Liver (tissue), 9 donors: Measurements from ENCODE around the gene TXNDC8. TPM values are rescaled to one million over a fixed set of nuclear protein-coding genes. Genes with fewer than 3 reads are reported as not detected.

ENCODE experiments used
- DNase-seq: peaks from one replicate; pipeline ENCODE4 v3.0.0-alpha.2; 2017; ENCODE audit warnings: low spot score
- H3K27ac ChIP-seq, 2 donors: one replicate each; pipeline ENCODE4 v1.7.0; 2013; ENCODE audit warnings: inconsistent platforms in 2 of 2, low read length in 2 of 2, control low read depth in 1 of 2, low read depth in 1 of 2, mild to moderate bottlenecking in 1 of 2
- H3K27me3 ChIP-seq, 4 donors: one replicate each; pipeline versions ENCODE4 v1.6.1 to v1.7.0; 2013; ENCODE audit warnings: low read length in 3 of 4, inconsistent platforms in 1 of 4, mild to moderate bottlenecking in 1 of 4, moderate library complexity in 1 of 4; ENCODE audit not compliant: control insufficient read depth in 4 of 4, insufficient read depth in 4 of 4
- H3K36me3 ChIP-seq, 4 donors: one replicate each; pipeline versions ENCODE4 v1.6.1 to v1.7.0; 2013; ENCODE audit warnings: low read length in 3 of 4, mild to moderate bottlenecking in 3 of 4, low read depth in 1 of 4, moderate library complexity in 1 of 4; ENCODE audit not compliant: control insufficient read depth in 4 of 4, insufficient read depth in 3 of 4
- H3K4me1 ChIP-seq, 4 donors: one replicate each; pipeline versions ENCODE4 v1.6.1 to v1.7.0; 2013; ENCODE audit warnings: low read length in 3 of 4, mild to moderate bottlenecking in 3 of 4, moderate library complexity in 1 of 4; ENCODE audit not compliant: control insufficient read depth in 4 of 4, insufficient read depth in 4 of 4
- H3K4me3 ChIP-seq, 3 donors: one replicate each; pipeline versions ENCODE4 v1.6.1 to v1.7.0; 2013; ENCODE audit warnings: low read length in 3 of 3, control low read depth in 1 of 3, low read depth in 1 of 3, mild to moderate bottlenecking in 1 of 3
- H3K9ac ChIP-seq, 2 donors: one replicate each; pipeline ENCODE4 v1.7.0; 2013; ENCODE audit warnings: low read length in 2 of 2, mild to moderate bottlenecking in 2 of 2, moderate library complexity in 2 of 2, control low read depth in 1 of 2, low read depth in 1 of 2
- H3K9me3 ChIP-seq, 4 donors: one replicate each; pipeline versions ENCODE4 v1.6.1 to v1.7.0; 2013; ENCODE audit warnings: low read length in 3 of 4; ENCODE audit not compliant: control insufficient read depth in 4 of 4
- ATF3 ChIP-seq: IDR thresholded peaks from 2 replicates; pipeline ENCODE4 v1.6.1; 2016; ENCODE audit warnings: antibody characterized with exemption
- CTCF ChIP-seq: fragments of 150-350 bp; IDR thresholded peaks from 2 replicates; pipeline ENCODE4 v1.5.1; 2017; ENCODE audit warnings: improper control_type of control experiment, low read depth, low read length; ENCODE audit not compliant: missing input control
- EGR1 ChIP-seq, 2 donors: IDR thresholded peaks; 2 replicates each; pipeline ENCODE4 v1.6.1; 2016 to 2018; ENCODE audit warnings: antibody characterized with exemption in 2 of 2, low read depth in 2 of 2
- FOXA1 ChIP-seq: IDR thresholded peaks from 2 replicates; pipeline ENCODE4 v1.6.1; 2016; ENCODE audit warnings: antibody characterized with exemption
- FOXA2 ChIP-seq: IDR thresholded peaks from 2 replicates; pipeline ENCODE4 v1.6.1; 2016; ENCODE audit warnings: antibody characterized with exemption
- GABPA ChIP-seq, 2 donors: IDR thresholded peaks in 1 of 2; conservative IDR thresholded peaks in 1 of 2; 2 replicates each; pipeline ENCODE4 v1.6.1; 2016; ENCODE audit warnings: antibody characterized with exemption in 2 of 2, mild to moderate bottlenecking in 1 of 2, moderate library complexity in 1 of 2
- HNF4A ChIP-seq, 2 donors: conservative IDR thresholded peaks; 2 replicates each; pipeline ENCODE4 v1.6.1; 2016; ENCODE audit warnings: antibody characterized with exemption in 2 of 2, mild to moderate bottlenecking in 2 of 2
- HNF4G ChIP-seq: IDR thresholded peaks from 2 replicates; pipeline ENCODE4 v1.6.1; 2016; ENCODE audit warnings: antibody characterized with exemption
- JUND ChIP-seq, 2 donors: IDR thresholded peaks; 2 replicates each; pipeline ENCODE4 v1.6.1; 2016; ENCODE audit warnings: antibody characterized with exemption in 2 of 2
- MAX ChIP-seq: IDR thresholded peaks from 2 replicates; pipeline ENCODE4 v1.6.1; 2016; ENCODE audit warnings: antibody characterized with exemption
- NR2F2 ChIP-seq: IDR thresholded peaks from 2 replicates; pipeline ENCODE4 v1.6.1; 2016; ENCODE audit warnings: antibody characterized with exemption
- RAD21 ChIP-seq, 2 donors: IDR thresholded peaks; 2 replicates each; pipeline ENCODE4 v1.6.1; 2016; ENCODE audit warnings: antibody characterized with exemption in 2 of 2, mild to moderate bottlenecking in 2 of 2
- REST ChIP-seq: IDR thresholded peaks from 2 replicates; pipeline ENCODE4 v1.6.1; 2016; ENCODE audit warnings: antibody characterized with exemption, mild to moderate bottlenecking
- RXRA ChIP-seq, 2 donors: IDR thresholded peaks; 2 replicates each; pipeline ENCODE4 v1.6.1; 2017 to 2018; ENCODE audit warnings: antibody characterized with exemption in 2 of 2, mild to moderate bottlenecking in 1 of 2
- SP1 ChIP-seq: IDR thresholded peaks from 2 replicates; pipeline ENCODE4 v1.6.1; 2018; ENCODE audit warnings: antibody characterized with exemption, mild to moderate bottlenecking
- TAF1 ChIP-seq: conservative IDR thresholded peaks from 2 replicates; pipeline ENCODE4 v1.6.1; 2016; ENCODE audit warnings: antibody characterized with exemption, mild to moderate bottlenecking
- YY1 ChIP-seq: IDR thresholded peaks from 2 replicates; pipeline ENCODE4 v1.6.1; 2016; ENCODE audit warnings: antibody characterized with exemption, mild to moderate bottlenecking
- ZBTB33 ChIP-seq: IDR thresholded peaks from 2 replicates; pipeline ENCODE4 v1.6.1; 2016; ENCODE audit warnings: antibody characterized with exemption
- WGBS: extraction: QIAGEN DNeasy Blood & Tissue Kit; methylation state at CpG from one replicate; pipeline ENCODE4 v1.1.7; 2013; 5-methylcytosine and 5-hydroxymethylcytosine counted together
- polyA plus RNA-seq, 2 donors: library from polyadenylated mRNA; stranded (reverse) in 1 of 2; unstranded in 1 of 2; fragments of 200-250 nt in 1 of 2; fragments of >200 nt in 1 of 2; fragmentation: Nextera tagmentation in 1 of 2; extraction: Ambion mirVana in 1 of 2; gene quantifications; one replicate each; pipeline versions ENCODE4 v1.2.1 to v1.2.3, GENCODE V29; 2013 to 2015
- total RNA-seq, 2 donors: library from RNA; depleted of rRNA; stranded (reverse); fragments of >200 nt; gene quantifications; one replicate each; pipeline ENCODE4 v1.2.3, GENCODE V29; 2014
- donor health status: healthy.
- donor health status: healthy.
- donor health status: healthy.
- donor health status: healthy.
- donor health status: healthy.

TXNDC8 gene
- total and polyA plus RNA-seq, 4 donors: not detected

GRCh38 chr9:110282739-110283081, 55.0 kb downstream of the TXNDC8 start:
- no peak overlapping the region for H3K27ac ChIP-seq
- WGBS: 52% methylated on average over 6 of the region's 6 CpGs
- no peak overlapping the region for H3K9ac ChIP-seq
- TF ChIP-seq YY1 (no peak), HNF4G (no peak), SP1 (no peak), HNF4A (conservative IDR thresholded peaks at IDR 0.05) (no peak), REST (no peak), CTCF (no peak), FOXA2 (no peak), TAF1 (no peak), ATF3 (no peak), FOXA1 (no peak), MAX (no peak), RXRA (IDR thresholded peaks at IDR 0.05) (no peak), EGR1 (IDR thresholded peaks at IDR 0.05; ENCODE audit: low read depth in 2 of 2) (no peak), JUND (IDR thresholded peaks at IDR 0.05) (no peak), GABPA (IDR thresholded peaks at IDR 0.05 in 1 of 2, conservative IDR thresholded peaks at IDR 0.05 in 1 of 2) (no peak), RAD21 (IDR thresholded peaks at IDR 0.05) (no peak), ZBTB33 (no peak), NR2F2 (no peak)
- no peaks in the 10 kb centered on the region for H3K27me3 ChIP-seq
- no peaks in the 10 kb centered on the region for H3K9me3 ChIP-seq
- no peak overlapping the region for H3K4me3 ChIP-seq
- H3K36me3 ChIP-seq: no peaks in the 10 kb centered on the region
- peaks cover 5 to 38% (median 30%) of the 10 kb centered on the region in 4 donors for H3K4me1 ChIP-seq
- DNase-seq: no peak
